Femur (tissue), 1 donor: ENCODE data around the gene DIP2B.

Source experiments
- DNase-seq: peaks from one replicate; pipeline ENCODE4 v3.0.0-alpha.2; 2017

DIP2B gene

DNA sequence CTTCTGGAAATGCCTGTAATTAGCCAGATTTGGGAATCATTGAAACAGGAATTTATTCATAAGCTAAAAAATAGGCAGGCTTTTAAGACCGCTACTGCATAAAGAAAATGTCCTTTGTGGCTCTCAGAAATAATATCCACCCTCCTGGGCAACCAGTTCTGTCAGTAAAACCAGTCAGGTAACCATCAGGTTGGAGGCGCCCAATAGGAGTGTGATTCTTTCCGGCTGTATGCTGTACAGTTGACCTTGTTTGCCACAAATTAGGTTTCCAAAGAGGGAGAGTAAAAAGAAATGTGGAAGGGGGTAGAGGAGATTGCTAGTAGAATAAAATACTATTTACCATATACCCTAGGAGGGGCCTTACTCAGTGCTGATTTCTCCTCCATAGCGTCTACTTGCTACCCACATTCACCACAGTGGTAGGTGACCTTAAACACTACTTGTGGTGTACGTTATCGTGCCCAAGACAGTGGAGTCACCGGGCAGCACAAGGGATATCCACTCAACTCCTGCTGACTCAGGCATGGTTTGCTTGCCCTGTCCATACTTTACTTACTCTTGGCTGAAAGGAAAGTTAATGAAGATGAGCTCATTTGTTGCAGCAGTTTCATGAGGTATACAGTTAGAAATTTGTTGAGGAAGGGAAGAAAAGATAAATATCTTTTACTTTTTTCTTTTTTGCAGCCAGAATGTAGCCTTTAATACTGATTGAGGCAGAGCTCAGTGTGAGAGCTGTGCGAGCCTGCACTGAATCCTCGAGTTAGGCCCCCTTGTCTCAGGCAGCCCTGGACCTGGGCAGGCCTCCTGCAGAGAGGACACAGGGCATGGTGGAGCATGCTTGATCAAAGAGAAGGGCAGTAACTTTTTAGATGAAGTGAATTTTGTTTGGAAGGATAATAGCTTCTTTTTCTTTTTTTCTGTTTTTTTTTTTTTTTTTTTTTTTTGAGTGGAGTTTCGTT lies 76.7 kb downstream of the DIP2B start:
- DNase-seq = no peak

- no peak for DNase-seq
Observed at GRCh38 chr12:50584135-50584534, 79.3 kb downstream of the DIP2B start.

DNA sequence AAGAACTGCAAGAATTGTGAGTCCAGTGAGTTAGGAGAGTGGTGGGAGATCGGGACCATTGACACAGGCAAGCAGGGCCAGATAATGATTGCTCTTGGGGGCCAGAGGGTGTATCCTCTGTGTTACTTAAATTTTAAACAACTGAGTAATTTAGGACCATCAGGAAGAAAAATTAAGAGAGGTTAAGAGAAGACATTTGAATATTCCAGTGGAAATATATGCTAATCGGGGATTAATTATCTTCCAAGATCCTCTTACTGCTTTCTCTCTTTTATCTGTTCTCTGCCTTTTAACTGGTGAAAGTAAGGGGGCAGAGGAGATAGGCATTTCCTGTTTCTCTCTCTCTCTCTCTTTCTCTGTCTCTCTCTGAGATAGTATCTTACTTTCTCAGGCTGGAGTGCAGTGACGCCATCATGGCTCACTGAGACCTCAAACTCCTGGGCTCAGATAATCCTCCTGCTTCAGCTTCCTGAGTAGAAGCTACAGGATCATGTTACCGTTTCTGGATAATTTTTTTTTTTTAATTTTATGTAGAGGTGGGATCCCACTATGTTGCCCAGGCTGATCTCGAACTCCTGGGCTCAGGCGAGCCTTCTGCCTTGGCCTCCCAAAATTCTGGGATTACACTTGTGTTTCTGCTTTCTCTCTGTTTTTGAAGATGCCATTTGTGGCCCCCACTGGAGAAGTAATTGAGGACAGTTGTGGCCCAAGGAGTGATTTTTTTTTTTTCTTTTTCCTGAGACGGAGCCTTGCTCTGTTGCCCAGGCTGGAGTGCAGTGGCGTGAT lies 85.1 kb downstream of the DIP2B start:
- no peak for DNase-seq

DNA sequence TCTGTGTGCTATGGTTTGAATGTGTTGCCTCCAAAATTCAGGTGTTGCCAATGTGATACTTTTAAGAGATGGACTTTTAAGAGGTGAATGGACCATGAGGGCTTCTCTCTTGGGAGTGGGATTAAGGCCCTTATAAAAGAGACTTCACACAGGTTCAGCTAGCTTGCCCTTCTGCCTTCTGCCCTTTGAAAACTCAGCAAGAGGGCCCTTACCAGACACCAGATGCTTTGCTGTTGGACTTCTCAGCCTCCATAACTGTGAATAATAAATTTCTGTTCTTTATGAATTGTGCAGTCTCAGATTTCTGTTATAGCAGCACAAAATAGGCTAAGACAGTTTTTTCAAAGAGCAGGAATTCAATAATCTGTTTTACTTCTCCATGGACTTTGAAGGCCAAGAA lies 86.1 kb downstream of the DIP2B start:
- no peak for DNase-seq

- no peak for DNase-seq
Observed at GRCh38 chr12:50595667-50596066, 90.9 kb downstream of the DIP2B start.

GRCh38 chr12:50597200-50598195 lies 92.7 kb downstream of the DIP2B start:
- DNase-seq = no peak

DNA sequence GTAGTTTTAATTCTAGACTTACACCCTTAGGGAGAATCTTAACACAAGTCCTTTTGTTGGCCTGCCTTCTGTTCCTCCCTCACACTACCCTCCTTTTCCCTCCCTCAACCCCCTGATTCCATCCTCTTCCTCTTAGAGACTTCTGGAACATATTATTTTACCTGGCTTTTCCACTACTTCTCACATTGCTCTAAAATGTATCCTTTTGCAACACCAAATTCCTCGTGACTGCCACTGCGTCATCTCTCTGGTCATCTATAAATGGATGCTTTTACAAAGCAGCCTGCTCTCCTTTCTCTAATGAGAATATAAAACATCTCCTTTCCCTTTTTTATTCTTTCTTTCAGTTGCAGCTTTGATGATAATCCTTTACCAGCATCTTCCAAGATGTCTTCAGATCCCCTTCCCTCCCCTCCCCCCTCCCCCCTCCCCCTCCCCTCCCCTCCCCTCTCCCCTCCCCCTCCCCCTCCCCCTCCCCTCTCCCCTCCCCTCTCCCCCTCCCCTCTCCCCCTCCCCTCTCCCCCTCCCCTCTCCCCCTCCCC lies 93.6 kb downstream of the DIP2B start:
- DNase-seq = no peak

DNA sequence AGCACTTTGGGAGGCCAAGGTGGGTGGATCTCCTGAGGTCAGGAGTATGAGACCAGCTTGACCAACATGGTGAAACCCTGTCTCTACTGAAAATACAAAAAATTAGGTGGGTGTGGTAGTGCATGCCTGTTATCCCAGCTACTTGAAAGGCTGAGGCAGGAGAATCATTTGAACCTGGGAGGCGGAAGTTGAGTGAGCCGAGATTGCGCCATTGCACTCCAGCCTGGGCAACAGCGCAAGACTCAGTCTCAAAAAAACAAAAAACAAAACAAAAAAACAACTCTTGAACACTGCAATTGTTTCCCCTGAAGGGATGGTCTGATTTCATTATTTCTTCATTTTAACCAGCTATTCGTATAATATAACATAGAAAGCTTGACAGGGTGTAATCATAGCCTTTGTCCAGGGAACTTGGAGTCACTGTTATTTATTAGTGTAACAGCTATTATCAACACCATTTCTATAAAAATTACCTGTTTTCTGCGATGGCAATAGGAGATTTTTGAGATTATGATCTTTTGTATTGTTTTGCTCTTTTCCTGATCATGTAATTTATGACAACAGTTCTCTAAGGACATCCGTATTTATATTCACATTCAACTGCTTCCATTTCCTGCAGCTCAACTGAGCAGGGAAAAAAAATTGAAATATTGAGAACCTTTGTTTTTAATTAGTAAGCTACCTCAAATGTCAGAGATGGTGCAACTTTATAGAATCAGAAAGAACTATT lies 94.7 kb downstream of the DIP2B start:
- no peak for DNase-seq

- no peak for DNase-seq
Observed at GRCh38 chr12:50600364-50600763, 95.6 kb downstream of the DIP2B start.

DNA sequence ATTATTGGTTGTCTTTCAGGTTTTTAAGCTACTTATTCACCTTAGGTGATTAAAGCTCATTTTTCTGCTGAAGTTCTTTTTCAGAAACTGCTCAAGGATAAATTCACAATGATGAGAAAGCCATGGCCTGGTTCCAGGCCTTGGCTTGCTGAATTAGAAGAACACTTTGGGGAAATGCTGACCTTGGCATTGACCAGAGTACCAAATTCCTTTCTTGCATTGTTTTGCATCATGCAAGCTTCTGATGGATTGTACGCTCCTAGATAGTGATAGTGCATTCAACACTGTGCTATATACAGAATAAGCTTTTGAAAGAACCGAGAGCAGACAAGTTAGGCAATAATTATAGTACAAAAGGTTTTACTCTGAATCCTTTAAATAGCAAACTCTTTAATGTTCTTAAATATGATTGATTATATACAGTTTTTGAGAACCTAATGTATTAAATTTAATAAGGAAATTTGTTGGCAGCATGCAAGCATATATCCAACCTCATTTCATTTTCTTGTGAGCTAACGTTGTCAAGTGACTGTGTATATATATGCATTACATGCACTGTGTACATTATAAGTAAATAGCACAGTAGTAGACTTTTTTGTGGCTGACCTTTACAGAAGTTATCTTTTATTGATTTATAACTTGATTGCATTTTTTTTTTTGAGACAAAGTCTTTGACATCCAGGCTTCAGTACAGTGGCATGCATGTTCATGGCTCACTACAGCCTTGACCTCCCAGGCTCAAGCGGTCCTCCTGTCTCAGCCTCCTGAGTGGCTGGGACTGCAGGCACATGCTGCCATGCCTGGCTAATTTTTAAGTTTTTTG lies 99.2 kb downstream of the DIP2B start:
- DNase-seq = peak; percentile 44

- no peak for DNase-seq
Observed at GRCh38 chr12:50604640-50604920, 99.8 kb downstream of the DIP2B start.

- DNase-seq = no peak
Observed at GRCh38 chr12:50606675-50607375, 102.0 kb downstream of the DIP2B start.

GRCh38 chr12:50609292-50609874 lies 104.6 kb downstream of the DIP2B start:
- no peak for DNase-seq

DNA sequence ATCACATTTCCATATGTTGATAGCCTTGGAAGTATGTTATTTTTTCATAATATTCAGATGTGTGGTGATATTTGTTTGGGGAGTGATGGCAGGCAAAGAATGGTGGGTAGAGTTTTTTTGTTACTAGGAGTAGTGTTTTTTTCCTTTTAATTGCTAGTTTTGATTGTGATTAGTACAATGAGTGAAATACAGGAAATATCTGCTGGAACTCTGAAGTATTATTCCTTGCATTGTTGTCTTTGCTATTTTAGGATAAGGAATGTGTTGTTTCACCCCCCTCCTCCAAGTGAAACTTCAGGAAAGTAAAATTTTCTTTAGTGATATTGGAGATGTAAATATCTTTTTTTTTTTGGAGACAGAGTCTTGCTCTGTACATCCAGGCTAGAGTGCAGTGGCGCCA lies 105.4 kb downstream of the DIP2B start:
- no peak for DNase-seq

GRCh38 chr12:50611021-50611744 lies 106.4 kb downstream of the DIP2B start:
- DNase-seq = no peak

DNA sequence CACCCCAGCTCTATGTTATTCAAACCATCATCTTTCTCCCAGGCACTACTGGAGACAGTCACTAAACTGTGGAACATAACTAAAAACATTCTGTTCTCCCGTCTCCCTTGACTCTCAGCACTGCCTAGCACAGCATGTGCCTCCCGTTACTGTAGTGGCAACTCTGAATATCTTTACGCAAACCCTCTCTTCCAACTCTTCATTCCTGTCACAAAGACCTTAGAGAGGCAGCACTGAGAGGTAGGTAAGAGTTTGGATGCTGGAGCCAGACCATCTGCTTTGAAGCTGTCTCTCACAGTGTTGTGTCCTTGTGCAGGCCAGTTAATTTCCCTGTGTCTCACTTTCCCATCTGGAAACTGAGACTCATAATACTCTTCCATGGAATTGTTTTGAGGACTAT lies 108.1 kb downstream of the DIP2B start:
- DNase-seq = no peak

GRCh38 chr12:50613463-50613862 lies 108.7 kb downstream of the DIP2B start:
- no peak for DNase-seq

DNA sequence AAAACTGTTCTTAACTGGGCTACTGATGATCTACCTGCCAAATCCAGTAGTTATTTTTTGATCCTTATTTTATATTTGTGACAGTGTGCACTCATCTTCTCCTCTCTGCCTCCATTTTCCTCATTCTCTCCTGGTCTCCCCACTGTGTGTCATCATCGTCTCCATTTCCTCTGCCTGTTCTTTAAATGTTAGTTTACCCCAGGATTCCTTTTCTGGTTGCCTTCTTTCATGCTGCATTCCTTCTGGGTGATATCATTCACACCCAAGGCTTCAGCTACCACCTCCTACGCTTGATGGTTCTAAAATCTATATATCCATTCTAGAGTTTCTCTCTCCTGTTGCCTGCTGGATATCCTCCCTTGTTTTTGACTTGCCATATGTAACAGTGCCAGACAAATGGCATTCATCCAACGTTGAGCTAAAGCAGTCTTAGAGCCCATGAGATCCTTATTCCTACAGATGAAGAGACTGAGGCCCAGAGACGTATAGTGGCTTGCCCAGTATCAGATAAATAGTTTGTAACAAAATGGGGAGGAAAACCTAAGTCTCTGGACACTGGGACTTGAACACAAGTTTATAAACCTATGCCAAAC lies 109.5 kb downstream of the DIP2B start:
- no peak for DNase-seq
